DOHH2 (cell line): ENCODE results near the gene PIM3.

Experiments
- EZH2phosphoT487 ChIP-seq: fragments of 200-600 bp; sonication (generic); IDR thresholded peaks from 2 replicates; pipeline ENCODE4 v1.6.1; 2017; ENCODE audit warnings: borderline replicate concordance, mild to moderate bottlenecking, antibody characterized with exemption, low read length, moderate library complexity, mixed read lengths
- TF ChIP-seq, protein P1 (sequence below): fragments of 200-600 bp; sonication (generic); IDR thresholded peaks from one replicate; pipeline ENCODE4 v1.5.1; 2014; ENCODE audit warnings: antibody characterized with exemption, mild to moderate bottlenecking, low read depth, low read length; ENCODE audit not compliant: poor library complexity, severe bottlenecking

DNA sequence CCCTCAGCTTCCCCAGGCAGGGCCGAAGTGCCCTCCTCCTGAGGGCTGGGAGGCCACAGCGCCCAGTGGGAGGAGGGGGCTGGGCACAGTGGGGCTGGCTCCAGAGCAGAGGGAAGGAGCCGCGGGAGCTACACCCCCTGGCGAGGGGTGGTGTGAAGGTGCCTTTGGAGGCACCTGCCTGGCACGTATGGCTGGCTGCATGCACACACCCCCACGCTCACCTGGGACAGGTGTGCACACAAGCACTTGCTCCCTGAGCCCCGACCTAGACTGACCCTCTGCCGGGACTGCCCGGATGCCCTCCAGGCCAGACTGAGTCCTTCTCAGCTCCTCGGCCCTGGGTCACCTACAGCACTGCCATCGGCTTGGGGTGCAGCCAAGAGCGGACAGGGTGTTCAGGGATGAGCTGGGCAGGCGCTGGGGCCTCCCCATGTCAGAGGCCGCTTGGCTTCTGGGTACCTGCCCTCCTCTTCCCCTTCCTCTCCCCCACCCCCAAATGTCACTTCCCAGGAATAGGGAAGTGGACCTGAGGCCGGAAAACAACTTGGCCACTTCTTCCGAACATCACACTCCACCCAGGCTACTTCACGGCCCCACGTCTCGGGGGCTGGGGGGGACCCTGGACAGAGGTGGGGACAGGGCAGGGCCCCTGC is 7.4 kb upstream of the PIM3 start:
- TF ChIP-seq, protein P1, sequence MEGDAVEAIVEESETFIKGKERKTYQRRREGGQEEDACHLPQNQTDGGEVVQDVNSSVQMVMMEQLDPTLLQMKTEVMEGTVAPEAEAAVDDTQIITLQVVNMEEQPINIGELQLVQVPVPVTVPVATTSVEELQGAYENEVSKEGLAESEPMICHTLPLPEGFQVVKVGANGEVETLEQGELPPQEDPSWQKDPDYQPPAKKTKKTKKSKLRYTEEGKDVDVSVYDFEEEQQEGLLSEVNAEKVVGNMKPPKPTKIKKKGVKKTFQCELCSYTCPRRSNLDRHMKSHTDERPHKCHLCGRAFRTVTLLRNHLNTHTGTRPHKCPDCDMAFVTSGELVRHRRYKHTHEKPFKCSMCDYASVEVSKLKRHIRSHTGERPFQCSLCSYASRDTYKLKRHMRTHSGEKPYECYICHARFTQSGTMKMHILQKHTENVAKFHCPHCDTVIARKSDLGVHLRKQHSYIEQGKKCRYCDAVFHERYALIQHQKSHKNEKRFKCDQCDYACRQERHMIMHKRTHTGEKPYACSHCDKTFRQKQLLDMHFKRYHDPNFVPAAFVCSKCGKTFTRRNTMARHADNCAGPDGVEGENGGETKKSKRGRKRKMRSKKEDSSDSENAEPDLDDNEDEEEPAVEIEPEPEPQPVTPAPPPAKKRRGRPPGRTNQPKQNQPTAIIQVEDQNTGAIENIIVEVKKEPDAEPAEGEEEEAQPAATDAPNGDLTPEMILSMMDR: no peak
- no peak for TF ChIP-seq EZH2phosphoT487
